ENCODE results near the gene SLC5A8.

GRCh38 chr12:101186291-101186690 is 23.7 kb downstream of the SLC5A8 start:
- no peak for TF ChIP-seq CTCF (IDR thresholded peaks at IDR 0.05 in 2 of 3, conservative IDR thresholded peaks at IDR 0.05 in 1 of 3; ENCODE audit: borderline replicate concordance in 1 of 3, insufficient read depth in 1 of 3, low read depth in 2 of 3, low read length in 2 of 3)
- no peak for TF ChIP-seq RAD21 (IDR thresholded peaks at IDR 0.05; ENCODE audit: low read depth)
- no peak for TF ChIP-seq POLR2A (IDR thresholded peaks at IDR 0.05; ENCODE audit: borderline replicate concordance, extremely low read depth, insufficient read depth, insufficient read length)

Measured in HCT116 (cell line).